Astrocyte (in vitro differentiated cells and primary cell): ENCODE results near the gene PPP2R5C. TPM values are rescaled to one million over a fixed set of nuclear protein-coding genes. Genes with fewer than 3 reads are reported as not detected.

Experiments
- DNase-seq: peaks from one replicate; pipeline ENCODE4 v3.0.0-alpha.2; 2010; ENCODE audit warnings: low read depth
- FAIRE-seq: peaks from 2 replicates; lab custom pipeline; 2011; peaks lifted over from hg19 to GRCh38; lab: Jason Lieb, UNC
- H2AFZ ChIP-seq: 2 replicates; pipeline ENCODE4 v1.6.0; 2012; ENCODE audit warnings: low read depth, low read length, inconsistent platforms
- H3K27ac ChIP-seq: 2 replicates; pipeline ENCODE4 v1.5.1; 2011; ENCODE audit warnings: low read depth, low read length, inconsistent platforms
- H3K27me3 ChIP-seq: 2 replicates; pipeline ENCODE4 v1.6.0; 2011; ENCODE audit warnings: low read length, inconsistent platforms; ENCODE audit not compliant: insufficient read depth
- H3K36me3 ChIP-seq: 2 replicates; pipeline ENCODE4 v1.5.1; 2011; ENCODE audit warnings: low read length, inconsistent platforms; ENCODE audit not compliant: insufficient read depth
- H3K4me1 ChIP-seq: 2 replicates; pipeline ENCODE4 v1.5.1; 2011; ENCODE audit warnings: low read length, inconsistent platforms; ENCODE audit not compliant: insufficient read depth
- H3K4me2 ChIP-seq: 2 replicates; pipeline ENCODE4 v1.6.0; 2012; ENCODE audit warnings: low read length, inconsistent platforms
- H3K4me3 ChIP-seq: 2 replicates; pipeline ENCODE4 v1.5.1; 2011; ENCODE audit warnings: low read depth, mild to moderate bottlenecking, low read length, inconsistent platforms; ENCODE audit not compliant: insufficient read depth
- H3K79me2 ChIP-seq: 2 replicates; pipeline ENCODE4 v1.6.0; 2012; ENCODE audit warnings: mild to moderate bottlenecking, low read length, inconsistent platforms; ENCODE audit not compliant: insufficient read depth
- H3K9ac ChIP-seq: 2 replicates; pipeline ENCODE4 v1.6.0; 2012; ENCODE audit warnings: mild to moderate bottlenecking, low read length, inconsistent platforms
- H3K9me3 ChIP-seq: 2 replicates; pipeline ENCODE4 v1.5.1; 2012; ENCODE audit warnings: low read depth, mild to moderate bottlenecking, low read length, inconsistent platforms; ENCODE audit not compliant: insufficient read depth
- H4K20me1 ChIP-seq: 2 replicates; pipeline ENCODE4 v1.6.0; 2012; ENCODE audit warnings: low read length, inconsistent platforms; ENCODE audit not compliant: insufficient read depth
- H3K27ac Mint-ChIP-seq: one replicate; pipeline ENCODE4 v1.8.0; 2021; ENCODE audit warnings: mild to moderate bottlenecking, mixed read lengths; ENCODE audit not compliant: unreplicated experiment
- H3K27me3 Mint-ChIP-seq: one replicate; pipeline ENCODE4 v1.8.0; 2021; ENCODE audit warnings: low read depth, mixed read lengths; ENCODE audit not compliant: unreplicated experiment
- H3K36me3 Mint-ChIP-seq: one replicate; pipeline ENCODE4 v1.8.0; 2021; ENCODE audit warnings: low read depth, mixed read lengths; ENCODE audit not compliant: unreplicated experiment
- H3K4me1 Mint-ChIP-seq: one replicate; pipeline ENCODE4 v1.8.0; 2021; ENCODE audit warnings: low read depth, mixed read lengths; ENCODE audit not compliant: unreplicated experiment
- H3K4me3 Mint-ChIP-seq: one replicate; pipeline ENCODE4 v1.8.0; 2021; ENCODE audit warnings: mild to moderate bottlenecking, moderate library complexity, mixed read lengths; ENCODE audit not compliant: unreplicated experiment
- H3K9me3 Mint-ChIP-seq: one replicate; pipeline ENCODE4 v1.8.0; 2021; ENCODE audit warnings: mild to moderate bottlenecking, mixed read lengths; ENCODE audit not compliant: unreplicated experiment
- EZH2 ChIP-seq: IDR thresholded peaks from 2 replicates; pipeline ENCODE4 v1.6.1; 2012; ENCODE audit warnings: mild to moderate bottlenecking, low read length, inconsistent platforms; ENCODE audit not compliant: insufficient read depth
- total RNA-seq: library from RNA; stranded (reverse); gene quantifications from 2 replicates; pipeline ENCODE4 v1.2.1, GENCODE V29; 2021
- TF ChIP-seq, protein P1 (sequence below): IDR thresholded peaks from 2 replicates; pipeline ENCODE4 v1.5.1; 2011; ENCODE audit warnings: low read depth, mild to moderate bottlenecking, inconsistent platforms, low read length, moderate library complexity; ENCODE audit not compliant: insufficient read depth

Gene PPP2R5C
- total RNA-seq, 1 donor from 2014 or later, result 102 TPM

GRCh38 chr14:101934601-101935150 lies 173.2 kb downstream of the PPP2R5C start:
- Histone ChIP-seq H3K9ac (no peak overlapping the region), H3K4me3 (no peak overlapping the region), H3K9me3 (no peaks in the 10 kb centered on the region), H3K4me2 (no peak overlapping the region), H4K20me1 (no peaks in the 10 kb centered on the region), H3K79me2 (no peaks in the 10 kb centered on the region), H2AFZ (no peak overlapping the region), H3K27me3 (peaks cover 2% of the 10 kb centered on the region), H3K27ac (no peak overlapping the region), H3K4me1 (no peaks in the 10 kb centered on the region), H3K36me3 (no peaks in the 10 kb centered on the region)
- Mint-ChIP-seq H3K4me3 (no peak overlapping the region), H3K4me1 (no peaks in the 10 kb centered on the region), H3K27me3 (peaks cover 27% of the 10 kb centered on the region), H3K9me3 (no peaks in the 10 kb centered on the region), H3K36me3 (no peaks in the 10 kb centered on the region), H3K27ac (no peak overlapping the region)
- FAIRE-seq, result no peak
- TF ChIP-seq EZH2, result no peak
- TF ChIP-seq, protein P1, sequence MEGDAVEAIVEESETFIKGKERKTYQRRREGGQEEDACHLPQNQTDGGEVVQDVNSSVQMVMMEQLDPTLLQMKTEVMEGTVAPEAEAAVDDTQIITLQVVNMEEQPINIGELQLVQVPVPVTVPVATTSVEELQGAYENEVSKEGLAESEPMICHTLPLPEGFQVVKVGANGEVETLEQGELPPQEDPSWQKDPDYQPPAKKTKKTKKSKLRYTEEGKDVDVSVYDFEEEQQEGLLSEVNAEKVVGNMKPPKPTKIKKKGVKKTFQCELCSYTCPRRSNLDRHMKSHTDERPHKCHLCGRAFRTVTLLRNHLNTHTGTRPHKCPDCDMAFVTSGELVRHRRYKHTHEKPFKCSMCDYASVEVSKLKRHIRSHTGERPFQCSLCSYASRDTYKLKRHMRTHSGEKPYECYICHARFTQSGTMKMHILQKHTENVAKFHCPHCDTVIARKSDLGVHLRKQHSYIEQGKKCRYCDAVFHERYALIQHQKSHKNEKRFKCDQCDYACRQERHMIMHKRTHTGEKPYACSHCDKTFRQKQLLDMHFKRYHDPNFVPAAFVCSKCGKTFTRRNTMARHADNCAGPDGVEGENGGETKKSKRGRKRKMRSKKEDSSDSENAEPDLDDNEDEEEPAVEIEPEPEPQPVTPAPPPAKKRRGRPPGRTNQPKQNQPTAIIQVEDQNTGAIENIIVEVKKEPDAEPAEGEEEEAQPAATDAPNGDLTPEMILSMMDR, result no peak
- no peak for DNase-seq

- Histone ChIP-seq H2AFZ (no peak overlapping the region), H3K4me1 (no peaks in the 10 kb centered on the region), H3K36me3 (no peaks in the 10 kb centered on the region), H3K4me2 (no peak overlapping the region), H3K9me3 (no peaks in the 10 kb centered on the region), H4K20me1 (no peaks in the 10 kb centered on the region), H3K27me3 (peaks cover 2% of the 10 kb centered on the region), H3K4me3 (no peak overlapping the region), H3K27ac (no peak overlapping the region), H3K9ac (no peak overlapping the region), H3K79me2 (no peaks in the 10 kb centered on the region)
- Mint-ChIP-seq H3K9me3 (peaks cover 3% of the 10 kb centered on the region), H3K4me1 (no peaks in the 10 kb centered on the region), H3K36me3 (no peaks in the 10 kb centered on the region), H3K27me3 (peaks cover 50% of the 10 kb centered on the region), H3K27ac (no peak overlapping the region), H3K4me3 (no peak overlapping the region)
- no peak for DNase-seq
- TF ChIP-seq, protein P1, result no peak
- no peak for FAIRE-seq
Observed at GRCh38 chr14:101937926-101938767, 176.6 kb downstream of the PPP2R5C start.

DNA sequence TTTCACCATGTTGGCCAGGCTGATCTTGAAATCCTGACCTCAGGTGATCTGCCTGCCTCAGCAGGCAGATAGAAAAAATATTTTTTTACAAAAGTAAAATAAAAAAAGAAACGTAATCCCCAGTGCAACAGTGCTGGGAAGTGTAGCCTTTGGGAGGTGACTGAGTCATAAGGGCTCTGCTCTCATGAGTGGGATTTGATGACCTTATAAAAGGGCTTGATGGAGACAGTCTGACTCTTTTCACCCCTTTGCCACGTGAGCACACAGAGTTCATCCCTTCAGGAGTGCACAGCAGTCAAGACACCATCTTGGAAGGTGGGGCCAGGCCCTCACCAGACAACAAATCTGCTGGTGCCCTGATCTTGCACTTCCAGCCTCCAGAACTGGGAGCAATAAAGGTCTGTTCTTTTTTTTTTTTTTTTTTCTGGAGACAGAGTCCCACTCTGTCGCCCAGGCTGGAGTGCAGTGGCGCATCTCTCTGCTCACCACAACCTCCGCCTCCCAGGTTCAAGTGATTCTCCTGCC lies 178.2 kb downstream of the PPP2R5C start:
- TF ChIP-seq, protein P1, result no peak
- TF ChIP-seq EZH2, result no peak
- Histone ChIP-seq H3K4me2 (no peak overlapping the region), H3K4me1 (no peaks in the 10 kb centered on the region), H3K4me3 (no peak overlapping the region), H3K27me3 (peaks cover 4% of the 10 kb centered on the region), H3K9me3 (no peaks in the 10 kb centered on the region), H3K27ac (no peak overlapping the region), H3K79me2 (no peaks in the 10 kb centered on the region), H3K36me3 (no peaks in the 10 kb centered on the region), H4K20me1 (no peaks in the 10 kb centered on the region), H2AFZ (no peak overlapping the region), H3K9ac (no peak overlapping the region)
- no peak overlapping the region for H3K4me3 Mint-ChIP-seq
- no peak overlapping the region for H3K27ac Mint-ChIP-seq
- peaks cover 59% of the 10 kb centered on the region for H3K27me3 Mint-ChIP-seq
- FAIRE-seq (no peak), DNase-seq (no peak)
- no peaks in the 10 kb centered on the region for H3K4me1 Mint-ChIP-seq
- H3K36me3 Mint-ChIP-seq, result no peaks in the 10 kb centered on the region
- peaks cover 3% of the 10 kb centered on the region for H3K9me3 Mint-ChIP-seq
